ENCODE results near the gene NEGR1.

- TF ChIP-seq REST (IDR thresholded peaks at IDR 0.05) (no peak), CTCF (IDR thresholded peaks at IDR 0.05; ENCODE audit: low read depth, low read length, missing input control) (no peak), FOXA1 (IDR thresholded peaks at IDR 0.05) (no peak), MAX (IDR thresholded peaks at IDR 0.05) (no peak), GABPA (IDR thresholded peaks at IDR 0.05 in 1 of 2, conservative IDR thresholded peaks at IDR 0.05 in 1 of 2) (no peak), HNF4A (conservative IDR thresholded peaks at IDR 0.05) (no peak), ATF3 (IDR thresholded peaks at IDR 0.05) (no peak), SP1 (IDR thresholded peaks at IDR 0.05) (no peak), EGR1 (IDR thresholded peaks at IDR 0.05; ENCODE audit: low read depth in 2 of 2) (no peak), HNF4G (IDR thresholded peaks at IDR 0.05) (no peak), ZBTB33 (IDR thresholded peaks at IDR 0.05) (no peak), YY1 (IDR thresholded peaks at IDR 0.05) (no peak)
Observed at GRCh38 chr1:71914626-71915025, 367.7 kb downstream of the NEGR1 start.
